Measurements from ENCODE around the gene TIMP3. TPM values are rescaled to one million over a fixed set of nuclear protein-coding genes. Genes with fewer than 3 reads are reported as not detected.

TIMP3 gene
- total and polyA plus RNA-seq, 2 donors (not counting 1 experiment from before 2014, with no cell fraction given), result not detected

GRCh38 chr22:32882360-32882755, 80.9 kb downstream of the TIMP3 start:
- TF ChIP-seq CTCF (IDR thresholded peaks at IDR 0.05), result no peak
- H3K27ac ChIP-seq (ENCODE audit: low read length in 2 of 2), result peak overlapping the region in 1 of 2 donors; percentile 60

GRCh38 chr22:32882774-32883530, 81.4 kb downstream of the TIMP3 start:
- Histone ChIP-seq H3K27ac (ENCODE audit: low read length in 2 of 2) (peak overlapping the region in 1 of 2 donors; percentile 60), H3K9me3 (ENCODE audit: control extremely low read depth in 1 of 3, control insufficient read depth in 2 of 3, insufficient read depth in 1 of 3, low read length in 2 of 3) (no peaks in the 10 kb centered on the region), H4K20me1 (ENCODE audit: control insufficient read depth, insufficient read depth, low read length, poor library complexity, severe bottlenecking) (no peaks in the 10 kb centered on the region), H3K4me1 (ENCODE audit: control insufficient read depth in 2 of 2, insufficient read depth in 2 of 2, low read length in 2 of 2) (peaks cover 10 to 14% of the 10 kb centered on the region in 2 donors), H3K9ac (ENCODE audit: low read length) (no peak overlapping the region), H3K79me2 (ENCODE audit: control insufficient read depth, insufficient read depth, low read length) (no peaks in the 10 kb centered on the region), H2AFZ (ENCODE audit: insufficient read depth, low read depth, low read length, poor library complexity, severe bottlenecking) (no peak overlapping the region), H3K27me3 (replicated peaks in 1 of 4; ENCODE audit: control extremely low read depth in 1 of 4, control insufficient read depth in 3 of 4, insufficient read depth in 4 of 4, low read length in 3 of 4) (no peaks in the 10 kb centered on the region), H3K4me3 (ENCODE audit: control extremely low read depth in 1 of 5, extremely low read depth in 1 of 5, insufficient read depth in 1 of 5, low read depth in 2 of 5, low read length in 4 of 5) (no peak overlapping the region), H3K36me3 (replicated peaks in 1 of 2; ENCODE audit: control extremely low read depth in 1 of 2, control insufficient read depth in 1 of 2, extremely low read depth in 1 of 2, insufficient read depth in 2 of 2, low read length in 1 of 2) (no peaks in the 10 kb centered on the region), H3K4me2 (replicated peaks; ENCODE audit: low read depth, low read length, poor library complexity, severe bottlenecking) (no peak overlapping the region)
- DNase-seq, result no peak
- WGBS (ENCODE audit: insufficient coverage), result 20% methylated on average over 2 of the region's 6 CpGs
- peaks cover 19% of the 10 kb centered on the region for H3K4me1 Mint-ChIP-seq
- H3K4me3 Mint-ChIP-seq, result no peak overlapping the region
- no peak overlapping the region for H3K27ac Mint-ChIP-seq
- no peaks in the 10 kb centered on the region for H3K9me3 Mint-ChIP-seq (ENCODE audit: insufficient read depth)
- ChIA-PET POLR2A (interaction anchor here (0.6 kb wide), 1 partner anchor 1761 kb away, joined by 6 read pairs; no protein-coding TSS in a partner anchor), CTCF (no interaction called here)
- TF ChIP-seq CTCF (IDR thresholded peaks at IDR 0.05) (no peak), EZH2 (IDR thresholded peaks at IDR 0.05; ENCODE audit: borderline replicate concordance, insufficient read depth, low read depth, low read length, poor library complexity, severe bottlenecking) (no peak)
- peaks cover 5% of the 10 kb centered on the region for H3K27me3 Mint-ChIP-seq
- no peak for ATAC-seq (ENCODE audit: low read depth)
- intact Hi-C loops (cut with micrococcal nuclease), result no loop called here

More at GRCh38 chr22:32882360-32882755, 80.9 kb downstream of the TIMP3 start:
- DNase-seq (no peak), ATAC-seq (ENCODE audit: low read depth) (no peak)
- Histone ChIP-seq H3K27me3 (replicated peaks in 1 of 4; ENCODE audit: control extremely low read depth in 1 of 4, control insufficient read depth in 3 of 4, insufficient read depth in 4 of 4, low read length in 3 of 4) (no peaks in the 10 kb centered on the region), H3K4me2 (replicated peaks; ENCODE audit: low read depth, low read length, poor library complexity, severe bottlenecking) (peak overlapping the region; percentile 61), H3K79me2 (ENCODE audit: control insufficient read depth, insufficient read depth, low read length) (no peaks in the 10 kb centered on the region), H3K9me3 (ENCODE audit: control extremely low read depth in 1 of 3, control insufficient read depth in 2 of 3, insufficient read depth in 1 of 3, low read length in 2 of 3) (no peaks in the 10 kb centered on the region), H3K4me3 (ENCODE audit: control extremely low read depth in 1 of 5, extremely low read depth in 1 of 5, insufficient read depth in 1 of 5, low read depth in 2 of 5, low read length in 4 of 5) (peak overlapping the region in 2 of 5 experiments; percentile 26 to 27), H3K36me3 (replicated peaks in 1 of 2; ENCODE audit: control extremely low read depth in 1 of 2, control insufficient read depth in 1 of 2, extremely low read depth in 1 of 2, insufficient read depth in 2 of 2, low read length in 1 of 2) (no peaks in the 10 kb centered on the region), H3K4me1 (ENCODE audit: control insufficient read depth in 2 of 2, insufficient read depth in 2 of 2, low read length in 2 of 2) (peaks cover 10 to 14% of the 10 kb centered on the region in 2 donors), H3K9ac (ENCODE audit: low read length) (no peak overlapping the region), H2AFZ (ENCODE audit: insufficient read depth, low read depth, low read length, poor library complexity, severe bottlenecking) (peak overlapping the region; percentile 59), H4K20me1 (ENCODE audit: control insufficient read depth, insufficient read depth, low read length, poor library complexity, severe bottlenecking) (no peaks in the 10 kb centered on the region)
- Mint-ChIP-seq H3K4me1 (peaks cover 19% of the 10 kb centered on the region), H3K4me3 (peak overlapping the region; percentile 62), H3K9me3 (ENCODE audit: insufficient read depth) (no peaks in the 10 kb centered on the region), H3K27me3 (peaks cover 8% of the 10 kb centered on the region), H3K27ac (no peak overlapping the region)
- intact Hi-C loops (cut with micrococcal nuclease), result no loop called here
- 17% methylated on average over 1 of the region's 4 CpGs for WGBS (ENCODE audit: insufficient coverage)
- CTCF ChIA-PET, result interaction anchor here (0.7 kb wide), 1 partner anchor 353 kb away, joined by 4 read pairs; no protein-coding TSS in a partner anchor
- POLR2A ChIA-PET, result no interaction called here

Data from B cell (primary cell).